GM19043 (cell line): ENCODE measurements around the gene CRK.
"Not testable (repeated sequence)": the region's sequence is repeated elsewhere in the genome, so short reads cannot be mapped to it uniquely, and the experiment has no call there.

ENCODE experiments used
- ATAC-seq: cut with Tn5 transposase; IDR thresholded peaks from one replicate; pipeline ENCODE4 v1.9.1; 2021; ENCODE audit warnings: low read depth; ENCODE audit not compliant: unreplicated experiment

Gene CRK

GRCh38 chr17:1435326-1435725 lies 20.7 kb downstream of the CRK start:
- ATAC-seq = no peak

GRCh38 chr17:1434150-1434549 lies 21.9 kb downstream of the CRK start:
- ATAC-seq = no peak

GRCh38 chr17:1431631-1432104 lies 24.4 kb downstream of the CRK start:
- no peak for ATAC-seq

GRCh38 chr17:1423456-1424135 lies 32.4 kb downstream of the CRK start:
- no peak for ATAC-seq

GRCh38 chr17:1422885-1423284 lies 33.1 kb downstream of the CRK start:
- no peak for ATAC-seq

GRCh38 chr17:1421470-1421869 lies 34.6 kb downstream of the CRK start:
- no peak for ATAC-seq

GRCh38 chr17:1420981-1421380 lies 35.1 kb downstream of the CRK start:
- ATAC-seq = no peak

GRCh38 chr17:1420163-1420562 lies 35.9 kb downstream of the CRK start:
- ATAC-seq = no peak

GRCh38 chr17:1418476-1418875 lies 37.6 kb downstream of the CRK start:
- not testable (repeated sequence) for ATAC-seq

GRCh38 chr17:1416414-1416813 lies 39.6 kb downstream of the CRK start:
- ATAC-seq = no peak

- ATAC-seq = no peak
Measured at GRCh38 chr17:1414634-1415033, 41.4 kb downstream of the CRK start.

GRCh38 chr17:1414001-1414574 lies 41.9 kb downstream of the CRK start:
- no peak for ATAC-seq

GRCh38 chr17:1413281-1413791 lies 42.7 kb downstream of the CRK start:
- no peak for ATAC-seq

- ATAC-seq = no peak
Measured at GRCh38 chr17:1412185-1413110, 43.6 kb downstream of the CRK start.

- no peak for ATAC-seq
Measured at GRCh38 chr17:1402262-1402586, 53.8 kb downstream of the CRK start.

GRCh38 chr17:1399679-1400512 lies 56.1 kb downstream of the CRK start, which contains the start of gene YWHAE:
Gene YWHAE, minus strand, starts transcription at chr17:1400222. Its CDS starts 112 bp downstream, at chr17:1400110.
- ATAC-seq = peak; percentile 85

GRCh38 chr17:1398931-1399678 lies 56.9 kb downstream of the CRK start:
- no peak for ATAC-seq

- no peak for ATAC-seq
Measured at GRCh38 chr17:1398028-1398427, 58.0 kb downstream of the CRK start.

GRCh38 chr17:1395876-1396665 lies 60.0 kb downstream of the CRK start:
- ATAC-seq = not testable (repeated sequence)
